Measurements from ENCODE around the gene GARS1. TPM values are rescaled to one million over a fixed set of nuclear protein-coding genes. Genes with fewer than 3 reads are reported as not detected.
A peak's percentile ranks its signal among the peaks of the same experiment; 100 is the strongest.

The GARS1 gene
- total RNA-seq, 1 donor: 287 TPM

- TF ChIP-seq, protein P1, sequence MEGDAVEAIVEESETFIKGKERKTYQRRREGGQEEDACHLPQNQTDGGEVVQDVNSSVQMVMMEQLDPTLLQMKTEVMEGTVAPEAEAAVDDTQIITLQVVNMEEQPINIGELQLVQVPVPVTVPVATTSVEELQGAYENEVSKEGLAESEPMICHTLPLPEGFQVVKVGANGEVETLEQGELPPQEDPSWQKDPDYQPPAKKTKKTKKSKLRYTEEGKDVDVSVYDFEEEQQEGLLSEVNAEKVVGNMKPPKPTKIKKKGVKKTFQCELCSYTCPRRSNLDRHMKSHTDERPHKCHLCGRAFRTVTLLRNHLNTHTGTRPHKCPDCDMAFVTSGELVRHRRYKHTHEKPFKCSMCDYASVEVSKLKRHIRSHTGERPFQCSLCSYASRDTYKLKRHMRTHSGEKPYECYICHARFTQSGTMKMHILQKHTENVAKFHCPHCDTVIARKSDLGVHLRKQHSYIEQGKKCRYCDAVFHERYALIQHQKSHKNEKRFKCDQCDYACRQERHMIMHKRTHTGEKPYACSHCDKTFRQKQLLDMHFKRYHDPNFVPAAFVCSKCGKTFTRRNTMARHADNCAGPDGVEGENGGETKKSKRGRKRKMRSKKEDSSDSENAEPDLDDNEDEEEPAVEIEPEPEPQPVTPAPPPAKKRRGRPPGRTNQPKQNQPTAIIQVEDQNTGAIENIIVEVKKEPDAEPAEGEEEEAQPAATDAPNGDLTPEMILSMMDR (IDR thresholded peaks at IDR 0.05; ENCODE audit: insufficient read depth, low read depth, low read length): no peak
- no peak overlapping the region for H3K4me3 ChIP-seq (ENCODE audit: low read depth, low read length)
- no peak for DNase-seq (ENCODE audit: low read depth)
These were observed 33.3 kb upstream of the GARS1 start for GRCh38 chr7:30561389-30561788.

DNA sequence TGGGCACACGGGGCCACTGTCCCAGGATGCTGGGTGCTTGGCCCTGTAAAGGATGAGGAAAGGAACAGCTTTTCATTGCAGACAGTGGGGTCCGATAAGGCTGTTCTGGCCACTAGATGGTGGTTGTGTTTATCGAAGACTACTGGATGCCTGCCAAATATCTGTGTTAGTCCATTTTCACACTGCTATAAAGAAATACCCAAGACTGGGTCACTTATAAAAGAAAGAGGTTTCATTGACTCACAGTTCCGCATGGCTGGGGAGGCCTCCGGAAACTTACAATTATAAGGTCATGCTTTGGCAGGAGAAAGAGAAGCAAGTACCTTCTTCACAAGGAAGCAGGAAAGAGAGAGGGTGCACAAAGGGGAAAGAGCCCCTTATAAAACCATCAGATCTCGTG lies 32.2 kb upstream of the GARS1 start:
- DNase-seq (ENCODE audit: low read depth): peak; percentile 28
- H3K4me3 ChIP-seq (ENCODE audit: low read depth, low read length): no peak overlapping the region
- TF ChIP-seq, protein P1 (IDR thresholded peaks at IDR 0.05; ENCODE audit: insufficient read depth, low read depth, low read length): no peak

DNA sequence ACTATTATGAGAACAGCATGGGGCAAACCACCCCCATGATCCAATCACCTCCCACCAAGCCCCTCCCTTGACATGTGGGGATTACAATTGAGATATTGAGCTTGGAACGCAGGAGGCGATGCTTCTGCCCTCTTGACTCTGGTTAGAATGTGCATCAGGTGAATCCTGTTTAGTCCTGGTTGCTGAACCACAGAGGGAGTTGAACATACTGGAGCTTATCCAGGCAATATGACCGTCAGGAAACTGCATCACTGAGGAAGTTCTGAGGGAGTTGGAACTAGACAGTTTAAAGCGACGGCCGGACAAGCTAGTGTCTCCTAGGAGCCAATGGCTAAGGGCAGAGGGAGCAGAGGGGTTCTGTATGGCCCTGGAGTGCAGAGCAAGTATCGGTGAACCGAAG lies 31.8 kb upstream of the GARS1 start:
- TF ChIP-seq, protein P1 (IDR thresholded peaks at IDR 0.05; ENCODE audit: insufficient read depth, low read depth, low read length): no peak
- DNase-seq (ENCODE audit: low read depth): no peak
- H3K4me3 ChIP-seq (ENCODE audit: low read depth, low read length): no peak overlapping the region

GRCh38 chr7:30563326-30563942 lies 31.2 kb upstream of the GARS1 start:
- H3K4me3 ChIP-seq (ENCODE audit: low read depth, low read length): no peak overlapping the region
- no peak for DNase-seq (ENCODE audit: low read depth)
- TF ChIP-seq, protein P1 (IDR thresholded peaks at IDR 0.05; ENCODE audit: insufficient read depth, low read depth, low read length): no peak

DNA sequence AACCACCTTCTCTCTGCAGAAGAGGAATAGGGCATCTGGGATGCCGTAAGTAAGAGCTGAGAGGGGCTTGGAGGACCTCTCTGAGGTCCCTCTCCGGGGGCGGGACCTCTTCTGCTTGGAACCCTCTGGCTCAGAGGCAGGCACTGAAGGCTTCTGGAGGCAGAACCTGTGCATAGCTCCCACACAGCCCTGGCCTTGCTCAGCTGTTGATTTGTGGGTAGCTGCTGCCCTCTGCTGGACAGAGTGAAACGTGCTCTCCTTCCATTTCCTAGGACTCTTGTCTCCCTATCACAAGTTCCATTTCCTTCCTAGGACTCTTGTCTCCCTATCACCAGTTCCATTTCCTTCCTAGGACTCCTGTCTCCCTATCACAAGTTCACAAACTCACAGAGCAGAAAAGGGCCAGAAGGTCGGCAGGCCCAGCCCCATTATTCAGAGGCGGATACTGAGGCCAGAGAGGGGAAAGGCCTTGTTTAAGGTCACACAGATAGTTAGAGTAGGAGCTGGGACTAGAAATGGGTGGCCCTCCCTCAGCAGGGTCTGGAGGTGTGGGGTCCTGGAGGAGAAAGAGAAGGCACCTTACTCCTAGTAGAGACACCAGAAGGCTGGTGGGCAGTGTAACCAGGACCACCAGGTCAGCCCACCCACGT lies 30.3 kb upstream of the GARS1 start:
- peak; percentile 85 for DNase-seq (ENCODE audit: low read depth)
- no peak overlapping the region for H3K4me3 ChIP-seq (ENCODE audit: low read depth, low read length)
- TF ChIP-seq, protein P1 (IDR thresholded peaks at IDR 0.05; ENCODE audit: insufficient read depth, low read depth, low read length): peak; percentile 85

DNA sequence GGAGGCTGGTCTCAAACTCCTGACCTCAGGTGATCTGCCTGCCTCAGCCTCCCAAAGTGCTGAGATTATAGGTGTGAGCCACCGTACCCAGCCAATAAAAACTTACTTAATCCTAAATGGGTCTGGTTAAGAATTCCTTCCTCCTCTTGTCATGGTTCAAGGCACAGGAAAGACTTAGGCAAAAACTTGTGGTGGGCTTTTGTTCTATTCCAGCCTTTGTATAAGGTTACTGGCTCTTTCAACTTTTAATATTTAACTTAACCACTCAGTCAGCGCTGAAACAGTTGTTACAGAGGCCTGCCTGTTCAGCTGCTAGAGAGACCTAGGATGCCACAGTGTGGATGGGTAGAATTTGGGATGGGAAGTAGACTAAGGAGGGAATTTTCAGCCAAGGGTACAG lies 28.1 kb upstream of the GARS1 start:
- no peak overlapping the region for H3K4me3 ChIP-seq (ENCODE audit: low read depth, low read length)
- TF ChIP-seq, protein P1 (IDR thresholded peaks at IDR 0.05; ENCODE audit: insufficient read depth, low read depth, low read length): no peak
- DNase-seq (ENCODE audit: low read depth): no peak
